Sigmoid colon (tissue), 7 donors: ENCODE measurements around the gene ZNF451. TPM values are rescaled to one million over a fixed set of nuclear protein-coding genes. Genes with fewer than 3 reads are reported as not detected.

Experiments
- DNase-seq: peaks from one replicate; pipeline ENCODE4 v3.0.0-alpha.2; 2019
- H3K27ac ChIP-seq, 4 donors: fragments of 200-600 bp; sonication (generic); one replicate each; pipeline ENCODE4 v1.5.1; 2016 to 2019; ENCODE audit warnings: mild to moderate bottlenecking in 1 of 4
- H3K27me3 ChIP-seq, 3 donors: fragments of 200-600 bp; sonication (generic); one replicate each; pipeline ENCODE4 v1.5.1; 2019; ENCODE audit warnings: mild to moderate bottlenecking in 1 of 3
- H3K36me3 ChIP-seq, 4 donors: fragments of 200-600 bp; sonication (generic); one replicate each; pipeline ENCODE4 v1.5.1; 2016 to 2019
- H3K4me1 ChIP-seq, 4 donors: fragments of 200-600 bp; sonication (generic); one replicate each; pipeline ENCODE4 v1.5.1; 2017 to 2019
- H3K4me3 ChIP-seq, 4 donors: fragments of 200-600 bp; sonication (generic); one replicate each; pipeline ENCODE4 v1.5.1; 2017 to 2019; ENCODE audit warnings: mild to moderate bottlenecking in 2 of 4, moderate library complexity in 1 of 4
- H3K9me3 ChIP-seq, 4 donors: fragments of 200-600 bp in 3 of 4; sonication (generic) in 3 of 4; one replicate each; pipeline versions ENCODE4 v1.5.1 to v1.6.1; 2013 to 2019
- EP300 ChIP-seq, 4 donors: sonication (generic); formaldehyde crosslinking; IDR thresholded peaks; one replicate each; pipeline ENCODE4 v1.6.1; 2017; ENCODE audit warnings: antibody characterized with exemption in 4 of 4
- POLR2A ChIP-seq, 2 donors: fragments of 450-650 bp; IDR thresholded peaks; one replicate each; pipeline ENCODE4 v1.6.1; 2016; ENCODE audit warnings: antibody characterized with exemption in 2 of 2, mild to moderate bottlenecking in 2 of 2, moderate library complexity in 2 of 2
- POLR2AphosphoS5 ChIP-seq, 4 donors: sonication (generic); formaldehyde crosslinking; IDR thresholded peaks; one replicate each; pipeline ENCODE4 v1.6.1; 2017; ENCODE audit warnings: antibody characterized with exemption in 4 of 4
- WGBS, 2 donors: extraction: QIAGEN DNeasy Blood & Tissue Kit; methylation state at CpG; one replicate each; pipeline ENCODE4 v1.1.7; 2013; 5-methylcytosine and 5-hydroxymethylcytosine counted together
- intact Hi-C: fragments of 100-400 bp; cut with DNase I; formaldehyde crosslinking; loops from one replicate; pipeline ENCODE4 v1.15.1; 2023
- polyA plus RNA-seq, 3 donors: library from polyadenylated mRNA; stranded (reverse); fragments of 200-250 nt; gene quantifications; one replicate each; pipeline ENCODE4 v1.2.3, GENCODE V29; 2013
- total RNA-seq, 4 donors: library from RNA; depleted of rRNA; stranded (reverse); fragments of >200 nt; gene quantifications; one replicate each; pipeline ENCODE4 v1.1.0, GENCODE V29; 2016
- TF ChIP-seq, protein P1 (sequence below), 4 experiments: fragments of 450-650 bp in 3 of 4; fragments of 200-600 bp in 1 of 4; IDR thresholded peaks; one replicate each; pipeline ENCODE4 v1.5.1; 2016 to 2019; ENCODE audit warnings: antibody characterized with exemption in 4 of 4, mild to moderate bottlenecking in 3 of 4, moderate library complexity in 2 of 4
- donor health status: healthy with polysubstance abuse.
- donor health status: Bipolar disorder and iron deficiency.
- donor health status: healthy.

ZNF451 gene
- total and polyA plus RNA-seq, 7 donors: 4.2 to 70.1 (median 56.6) TPM

DNA sequence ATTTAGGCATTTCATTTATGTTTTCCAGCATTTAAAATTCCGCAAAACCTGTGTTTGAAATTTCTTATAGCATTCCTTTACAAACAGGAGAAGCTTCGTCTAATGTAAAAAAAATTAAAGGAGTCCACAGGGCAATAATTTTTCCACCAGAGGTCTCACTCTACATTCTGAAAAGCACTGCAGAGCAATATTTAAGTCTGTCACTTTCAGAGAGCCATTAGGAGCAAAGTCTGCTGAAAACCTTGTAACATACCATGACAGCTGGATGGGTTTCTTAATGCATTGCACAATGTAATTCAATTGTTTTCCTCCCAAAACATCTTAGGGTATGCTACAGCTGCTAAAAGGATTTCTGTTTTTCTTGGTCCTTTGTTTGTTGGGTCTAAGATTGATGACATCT, 100.2 kb downstream of the ZNF451 start:
- H3K27ac ChIP-seq: peak overlapping the region in 3 of 4 donors; percentile 23 to 77 (median 72)
- intact Hi-C loops: loop anchor here (5.0 kb wide), 1 partner anchor 127 kb away; the partner anchor contains the start of gene PRIM2
- peaks cover 0 to 85% (median 7%) of the 10 kb centered on the region in 4 donors for H3K36me3 ChIP-seq

DNA sequence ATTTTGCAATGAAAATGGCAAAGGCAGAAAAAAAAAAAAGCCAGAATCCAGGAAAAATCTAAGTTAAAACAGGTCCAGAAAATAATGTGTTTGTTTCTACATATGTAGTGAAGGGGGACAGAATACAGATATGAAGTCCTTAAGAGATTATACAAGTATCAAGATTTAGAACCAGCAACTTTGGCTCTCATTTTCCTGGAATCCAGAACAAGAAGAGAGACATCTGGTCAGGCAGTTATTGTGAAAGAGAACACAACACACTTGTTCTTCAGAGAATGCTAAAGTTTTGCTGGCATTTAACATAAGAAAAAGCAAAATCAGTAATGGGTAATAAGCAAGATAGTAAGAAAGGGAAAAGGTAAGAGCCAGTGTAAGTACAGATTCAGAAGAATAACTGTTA, 103.2 kb downstream of the ZNF451 start:
- H3K4me3 ChIP-seq: no peak overlapping the region
- H3K27me3 ChIP-seq: no peaks in the 10 kb centered on the region
- intact Hi-C loops: loop anchor here (5.0 kb wide), 1 partner anchor 124 kb away; the partner anchor contains the start of gene PRIM2
- H3K36me3 ChIP-seq: peaks cover 0 to 55% (median 7%) of the 10 kb centered on the region in 4 donors
- peak in 3 of 4 donors; percentile 34 to 58 (median 54) for TF ChIP-seq POLR2AphosphoS5 (IDR thresholded peaks at IDR 0.05)
- TF ChIP-seq, protein P1, sequence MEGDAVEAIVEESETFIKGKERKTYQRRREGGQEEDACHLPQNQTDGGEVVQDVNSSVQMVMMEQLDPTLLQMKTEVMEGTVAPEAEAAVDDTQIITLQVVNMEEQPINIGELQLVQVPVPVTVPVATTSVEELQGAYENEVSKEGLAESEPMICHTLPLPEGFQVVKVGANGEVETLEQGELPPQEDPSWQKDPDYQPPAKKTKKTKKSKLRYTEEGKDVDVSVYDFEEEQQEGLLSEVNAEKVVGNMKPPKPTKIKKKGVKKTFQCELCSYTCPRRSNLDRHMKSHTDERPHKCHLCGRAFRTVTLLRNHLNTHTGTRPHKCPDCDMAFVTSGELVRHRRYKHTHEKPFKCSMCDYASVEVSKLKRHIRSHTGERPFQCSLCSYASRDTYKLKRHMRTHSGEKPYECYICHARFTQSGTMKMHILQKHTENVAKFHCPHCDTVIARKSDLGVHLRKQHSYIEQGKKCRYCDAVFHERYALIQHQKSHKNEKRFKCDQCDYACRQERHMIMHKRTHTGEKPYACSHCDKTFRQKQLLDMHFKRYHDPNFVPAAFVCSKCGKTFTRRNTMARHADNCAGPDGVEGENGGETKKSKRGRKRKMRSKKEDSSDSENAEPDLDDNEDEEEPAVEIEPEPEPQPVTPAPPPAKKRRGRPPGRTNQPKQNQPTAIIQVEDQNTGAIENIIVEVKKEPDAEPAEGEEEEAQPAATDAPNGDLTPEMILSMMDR (IDR thresholded peaks at IDR 0.05): no peak
- H3K9me3 ChIP-seq: no peaks in the 10 kb centered on the region
- peaks cover 0 to 61% (median 22%) of the 10 kb centered on the region in 4 donors for H3K4me1 ChIP-seq
- peak overlapping the region; percentile 40 to 77 (median 60) for H3K27ac ChIP-seq
- DNase-seq: no peak

More for the DNA sequence above, 100.2 kb downstream of the ZNF451 start:
- no peaks in the 10 kb centered on the region for H3K27me3 ChIP-seq
- DNase-seq: no peak
- no peaks in the 10 kb centered on the region for H3K9me3 ChIP-seq
- no peak overlapping the region for H3K4me3 ChIP-seq
- WGBS, 2 donors: 62 to 76% methylated on average over 2 of the region's 2 CpGs
- TF ChIP-seq POLR2A (IDR thresholded peaks at IDR 0.05) (no peak), EP300 (IDR thresholded peaks at IDR 0.05) (no peak), POLR2AphosphoS5 (IDR thresholded peaks at IDR 0.05) (peak in 1 of 4 donors; percentile 13)
- TF ChIP-seq, protein P1 (IDR thresholded peaks at IDR 0.05): peak in 3 of 4 experiments; percentile 37 to 56 (median 45)
- H3K4me1 ChIP-seq: peaks cover 0 to 54% (median 16%) of the 10 kb centered on the region in 4 donors

DNA sequence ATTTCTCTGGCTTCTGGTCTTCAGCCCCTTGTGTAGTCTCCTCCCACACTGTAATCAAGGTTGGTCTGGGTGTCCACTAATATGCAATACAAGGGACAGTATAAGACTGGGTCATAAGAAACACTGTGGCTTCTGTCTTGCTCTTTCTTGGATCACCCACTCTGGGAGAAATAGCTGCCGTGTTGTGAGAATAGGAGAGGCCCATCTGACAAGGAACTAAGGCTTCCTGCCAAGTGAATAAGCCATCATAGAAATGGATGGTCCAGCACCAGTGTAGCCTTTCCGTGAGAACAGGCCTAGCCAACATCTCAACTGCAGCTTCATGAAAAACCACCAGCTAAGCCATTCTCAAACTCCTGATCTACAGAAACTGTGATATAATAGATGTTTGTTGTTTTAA, 105.5 kb downstream of the ZNF451 start:
- no peaks in the 10 kb centered on the region for H3K27me3 ChIP-seq
- H3K9me3 ChIP-seq: no peaks in the 10 kb centered on the region
- peaks cover 0 to 57% (median 38%) of the 10 kb centered on the region in 4 donors for H3K4me1 ChIP-seq
- no peak overlapping the region for H3K4me3 ChIP-seq
- no peak for DNase-seq
- WGBS, 2 donors: 86 to 88% methylated on average over 2 of the region's 2 CpGs
- intact Hi-C loops: no loop called here
- TF ChIP-seq, protein P1 (IDR thresholded peaks at IDR 0.05): no peak
- TF ChIP-seq POLR2AphosphoS5 (IDR thresholded peaks at IDR 0.05) (no peak), EP300 (IDR thresholded peaks at IDR 0.05) (no peak), POLR2A (IDR thresholded peaks at IDR 0.05) (no peak)
- H3K36me3 ChIP-seq: peaks cover 0 to 33% (median 4%) of the 10 kb centered on the region in 4 donors
- peak overlapping the region in 3 of 4 donors; percentile 31 to 77 (median 72) for H3K27ac ChIP-seq

DNA sequence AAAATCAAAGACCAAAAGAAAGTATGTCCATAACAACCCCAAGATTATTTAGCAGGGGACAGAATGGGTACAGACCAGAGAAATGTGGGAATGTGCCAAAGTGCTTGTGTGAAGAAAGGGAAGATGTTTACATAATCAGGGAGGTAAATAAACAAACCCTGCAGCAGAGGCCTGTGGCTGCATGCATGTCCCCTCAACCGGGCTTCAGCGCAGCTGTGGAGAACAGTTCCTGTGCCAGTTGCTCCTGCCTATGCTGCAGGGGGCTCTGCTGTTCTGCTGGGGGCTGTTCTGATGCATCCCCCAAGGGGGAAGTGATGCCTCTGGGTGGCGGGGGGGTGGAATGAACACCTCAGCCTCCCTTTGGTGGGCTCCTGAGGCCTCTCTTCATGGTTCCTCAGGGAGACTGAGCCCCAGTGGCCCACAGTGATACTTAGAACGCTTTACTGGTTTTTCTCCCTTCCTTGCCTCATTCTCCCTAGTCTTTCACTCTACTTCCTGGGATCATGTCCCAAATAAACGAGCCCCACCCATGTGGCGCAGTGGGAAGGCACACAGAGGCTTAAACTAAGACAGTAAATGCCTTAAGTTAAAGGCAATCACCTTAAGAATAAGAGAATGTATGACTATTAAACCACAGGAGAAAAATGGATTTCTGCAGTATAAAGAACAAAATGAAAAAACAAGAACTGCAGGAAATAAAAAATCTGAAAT, 109.1 kb downstream of the ZNF451 start:
- TF ChIP-seq POLR2AphosphoS5 (IDR thresholded peaks at IDR 0.05) (peak in 1 of 4 donors; percentile 14), EP300 (IDR thresholded peaks at IDR 0.05) (no peak)
- TF ChIP-seq, protein P1 (IDR thresholded peaks at IDR 0.05): no peak
- peaks cover 0 to 70% (median 44%) of the 10 kb centered on the region in 4 donors for H3K4me1 ChIP-seq
- peak overlapping the region; percentile 30 to 96 (median 68) for H3K27ac ChIP-seq
- 43 to 72% methylated on average over 6 of the region's 6 CpGs for WGBS, 2 donors
- no peaks in the 10 kb centered on the region for H3K27me3 ChIP-seq
- H3K36me3 ChIP-seq: no peaks in the 10 kb centered on the region
- H3K9me3 ChIP-seq: no peaks in the 10 kb centered on the region
- no peak overlapping the region for H3K4me3 ChIP-seq
- intact Hi-C loops: no loop called here
- DNase-seq: no peak
